Measurements from ENCODE around the gene SEPHS2. TPM values are rescaled to one million over a fixed set of nuclear protein-coding genes. Genes with fewer than 3 reads are reported as not detected.

Gene SEPHS2
- total RNA-seq, 1 experiment from 2014 or later: 51.9 TPM

DNA sequence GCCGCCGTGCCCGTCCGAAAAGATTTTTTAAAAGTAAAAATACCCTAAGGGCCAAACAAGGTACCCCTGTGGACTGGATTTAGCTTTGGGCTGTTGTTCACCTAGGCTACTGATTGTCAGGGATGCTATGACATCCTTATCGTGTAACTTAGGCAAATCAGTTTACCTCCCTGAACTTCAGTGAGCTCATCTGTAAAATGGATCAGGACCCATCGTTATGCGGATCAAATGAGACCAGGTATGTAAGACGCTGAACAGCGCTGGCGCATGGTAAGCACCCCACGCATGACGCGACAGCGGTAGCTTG, 38.9 kb downstream of the SEPHS2 start:
- Mint-ChIP-seq H3K4me1 (ENCODE audit: insufficient read depth, unreplicated experiment) (peaks cover 15% of the 10 kb centered on the region), H3K27me3 (ENCODE audit: insufficient read depth, unreplicated experiment) (peaks cover 11% of the 10 kb centered on the region), H3K27ac (ENCODE audit: low read depth, unreplicated experiment) (peak overlapping the region; percentile 33), H3K4me3 (ENCODE audit: unreplicated experiment) (peak overlapping the region; percentile 81), H3K9me3 (ENCODE audit: unreplicated experiment) (no peaks in the 10 kb centered on the region), H3K36me3 (ENCODE audit: insufficient read depth, unreplicated experiment) (peaks cover 10% of the 10 kb centered on the region)
- BruUV-seq (replicated peaks): no TSS peak
- no peak for DNase-seq (ENCODE audit: unreplicated experiment)
- intact Hi-C loops (cut with micrococcal nuclease): loop anchor here (5.0 to 10.0 kb wide), 2 partner anchors 284 to 312 kb away; partner anchors contain the start of genes MAPK3, TBX6 and YPEL3
- POLR2A ChIA-PET: interaction anchor here (0.5 to 6.0 kb wide), 17 partner anchors 9 to 287 kb away, joined by 3 to 66 read pairs (median 8); partner anchors contain the start of genes DCTPP1, SEPTIN1, TBC1D10B and ZNF48
- CTCF ChIA-PET: interaction anchor here (0.6 to 1.4 kb wide), 5 partner anchors 12 to 223 kb away, joined by 3 to 8 read pairs (median 6); partner anchors contain the start of gene ZNF48
- TF ChIP-seq, protein P1, sequence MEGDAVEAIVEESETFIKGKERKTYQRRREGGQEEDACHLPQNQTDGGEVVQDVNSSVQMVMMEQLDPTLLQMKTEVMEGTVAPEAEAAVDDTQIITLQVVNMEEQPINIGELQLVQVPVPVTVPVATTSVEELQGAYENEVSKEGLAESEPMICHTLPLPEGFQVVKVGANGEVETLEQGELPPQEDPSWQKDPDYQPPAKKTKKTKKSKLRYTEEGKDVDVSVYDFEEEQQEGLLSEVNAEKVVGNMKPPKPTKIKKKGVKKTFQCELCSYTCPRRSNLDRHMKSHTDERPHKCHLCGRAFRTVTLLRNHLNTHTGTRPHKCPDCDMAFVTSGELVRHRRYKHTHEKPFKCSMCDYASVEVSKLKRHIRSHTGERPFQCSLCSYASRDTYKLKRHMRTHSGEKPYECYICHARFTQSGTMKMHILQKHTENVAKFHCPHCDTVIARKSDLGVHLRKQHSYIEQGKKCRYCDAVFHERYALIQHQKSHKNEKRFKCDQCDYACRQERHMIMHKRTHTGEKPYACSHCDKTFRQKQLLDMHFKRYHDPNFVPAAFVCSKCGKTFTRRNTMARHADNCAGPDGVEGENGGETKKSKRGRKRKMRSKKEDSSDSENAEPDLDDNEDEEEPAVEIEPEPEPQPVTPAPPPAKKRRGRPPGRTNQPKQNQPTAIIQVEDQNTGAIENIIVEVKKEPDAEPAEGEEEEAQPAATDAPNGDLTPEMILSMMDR (IDR thresholded peaks at IDR 0.05; ENCODE audit: unreplicated experiment): no peak

DNA sequence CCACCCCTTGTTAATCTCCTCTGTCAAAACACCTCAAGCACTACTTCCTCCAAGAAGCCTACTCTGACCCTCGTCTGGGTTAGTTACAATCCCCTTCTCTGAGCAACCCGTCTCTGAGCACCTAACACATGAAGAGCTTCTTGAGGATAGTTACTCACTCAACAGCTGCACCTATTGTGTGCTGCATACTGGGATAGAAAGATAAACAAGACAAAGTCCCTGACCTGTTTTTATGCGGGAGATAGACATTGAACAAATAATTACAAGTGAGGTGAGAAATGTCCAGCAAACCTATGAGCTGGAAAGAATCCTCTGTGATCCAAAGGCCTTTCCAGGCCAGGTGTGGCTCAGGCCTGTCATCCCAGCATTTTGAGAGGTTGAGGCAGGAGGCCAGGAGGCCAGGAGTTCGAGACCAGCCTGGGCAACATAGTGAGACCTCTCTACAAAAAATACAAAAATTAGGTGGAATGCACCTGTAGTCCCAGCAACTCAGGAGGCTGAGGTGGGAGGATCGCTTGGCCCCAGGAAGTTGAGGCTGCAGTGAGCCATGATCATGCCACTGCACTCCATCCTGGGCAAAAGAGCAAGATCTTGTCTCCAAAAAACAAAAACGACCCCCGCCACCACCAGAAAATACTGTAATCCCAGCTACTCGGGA, 43.8 kb downstream of the SEPHS2 start:
- intact Hi-C loops (cut with micrococcal nuclease): loop anchor here (10.0 kb wide), 1 partner anchor 307 kb away; the partner anchor contains the start of genes TBX6 and YPEL3
- POLR2A ChIA-PET: interaction anchor here (0.6 kb wide), 1 partner anchor 232 kb away, joined by 3 read pairs; no protein-coding TSS in a partner anchor
- no peaks in the 10 kb centered on the region for H3K36me3 Mint-ChIP-seq (ENCODE audit: insufficient read depth, unreplicated experiment)
- peak overlapping the region; percentile 70 for H3K4me3 Mint-ChIP-seq (ENCODE audit: unreplicated experiment)
- TF ChIP-seq, protein P1 (IDR thresholded peaks at IDR 0.05; ENCODE audit: unreplicated experiment): no peak
- H3K27ac Mint-ChIP-seq (ENCODE audit: low read depth, unreplicated experiment): no peak overlapping the region
- no peaks in the 10 kb centered on the region for H3K4me1 Mint-ChIP-seq (ENCODE audit: insufficient read depth, unreplicated experiment)
- no TSS peak for BruUV-seq (replicated peaks)
- CTCF ChIA-PET: interaction anchor here (1.1 kb wide), 1 partner anchor 8 kb away, joined by 3 read pairs; no protein-coding TSS in a partner anchor
- peaks cover 11% of the 10 kb centered on the region for H3K27me3 Mint-ChIP-seq (ENCODE audit: insufficient read depth, unreplicated experiment)
- DNase-seq (ENCODE audit: unreplicated experiment): no peak
- H3K9me3 Mint-ChIP-seq (ENCODE audit: unreplicated experiment): no peaks in the 10 kb centered on the region

DNA sequence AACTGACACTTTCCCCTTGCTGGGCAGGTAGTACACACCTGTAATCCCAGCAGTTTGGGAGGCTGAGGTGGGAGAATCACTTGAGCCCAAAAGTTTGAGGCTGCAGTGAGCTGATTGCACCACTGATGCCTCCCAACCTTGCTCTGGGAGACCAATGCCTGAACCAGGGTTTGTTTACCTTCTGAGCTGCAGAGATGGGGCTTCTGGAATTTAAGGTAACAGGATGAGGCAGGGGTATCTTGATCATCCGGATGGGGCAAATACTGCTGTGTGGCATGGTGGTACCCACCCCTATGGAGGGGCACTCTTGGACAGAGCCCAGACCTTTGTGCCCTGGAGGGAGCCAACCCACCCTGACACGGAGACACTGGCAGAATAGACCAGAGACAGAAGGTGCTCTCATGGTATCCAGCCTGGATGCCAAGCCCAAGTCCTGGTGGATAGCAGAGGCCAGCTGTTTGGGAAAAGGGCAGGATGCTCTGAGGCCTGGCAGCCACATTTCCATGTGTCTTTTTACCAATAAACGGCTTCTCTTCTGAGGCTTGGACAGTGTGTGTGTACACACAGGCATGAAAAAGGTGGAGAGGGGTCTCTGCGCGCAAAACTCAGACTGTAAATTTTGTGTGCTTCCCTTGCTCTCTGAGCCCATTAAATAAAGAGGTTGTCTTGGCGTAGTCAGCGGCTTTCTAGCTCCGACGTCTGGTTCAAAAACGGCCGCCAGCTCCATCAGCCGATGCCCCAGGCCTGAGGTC, 46.1 kb downstream of the SEPHS2 start:
- peaks cover 7% of the 10 kb centered on the region for H3K4me1 Mint-ChIP-seq (ENCODE audit: insufficient read depth, unreplicated experiment)

More for the DNA sequence above, 46.1 kb downstream of the SEPHS2 start:
- DNase-seq (ENCODE audit: unreplicated experiment): no peak
- intact Hi-C loops (cut with micrococcal nuclease): loop anchor here (10.0 kb wide), 1 partner anchor 305 kb away; the partner anchor contains the start of genes TBX6 and YPEL3
- ChIA-PET CTCF (interaction anchor here (0.6 to 2.7 kb wide), 3 partner anchors 10 to 19 kb away, joined by 3 to 13 read pairs (median 3); no protein-coding TSS in a partner anchor), POLR2A (interaction anchor here (0.7 to 1.2 kb wide), 4 partner anchors 10 to 324 kb away, joined by 3 to 6 read pairs (median 4); partner anchors contain the start of genes DCTPP1 and ZNF689)
- Mint-ChIP-seq H3K4me3 (ENCODE audit: unreplicated experiment) (peak overlapping the region; percentile 70), H3K9me3 (ENCODE audit: unreplicated experiment) (no peaks in the 10 kb centered on the region), H3K36me3 (ENCODE audit: insufficient read depth, unreplicated experiment) (no peaks in the 10 kb centered on the region), H3K27me3 (ENCODE audit: insufficient read depth, unreplicated experiment) (peaks cover 11% of the 10 kb centered on the region), H3K27ac (ENCODE audit: low read depth, unreplicated experiment) (peak overlapping the region; percentile 59)
- TF ChIP-seq, protein P1 (IDR thresholded peaks at IDR 0.05; ENCODE audit: unreplicated experiment): no peak
- no TSS peak for BruUV-seq (replicated peaks)

All from MCF 10A (cell line).